HG03571 (cell line): ENCODE data around the gene TBC1D14.
A peak's percentile ranks its signal among the peaks of the same experiment; 100 is the strongest.

Experiments
- ATAC-seq: cut with Tn5 transposase; IDR thresholded peaks from one replicate; pipeline ENCODE4 v1.9.1; 2021; ENCODE audit not compliant: unreplicated experiment

The TBC1D14 gene

DNA sequence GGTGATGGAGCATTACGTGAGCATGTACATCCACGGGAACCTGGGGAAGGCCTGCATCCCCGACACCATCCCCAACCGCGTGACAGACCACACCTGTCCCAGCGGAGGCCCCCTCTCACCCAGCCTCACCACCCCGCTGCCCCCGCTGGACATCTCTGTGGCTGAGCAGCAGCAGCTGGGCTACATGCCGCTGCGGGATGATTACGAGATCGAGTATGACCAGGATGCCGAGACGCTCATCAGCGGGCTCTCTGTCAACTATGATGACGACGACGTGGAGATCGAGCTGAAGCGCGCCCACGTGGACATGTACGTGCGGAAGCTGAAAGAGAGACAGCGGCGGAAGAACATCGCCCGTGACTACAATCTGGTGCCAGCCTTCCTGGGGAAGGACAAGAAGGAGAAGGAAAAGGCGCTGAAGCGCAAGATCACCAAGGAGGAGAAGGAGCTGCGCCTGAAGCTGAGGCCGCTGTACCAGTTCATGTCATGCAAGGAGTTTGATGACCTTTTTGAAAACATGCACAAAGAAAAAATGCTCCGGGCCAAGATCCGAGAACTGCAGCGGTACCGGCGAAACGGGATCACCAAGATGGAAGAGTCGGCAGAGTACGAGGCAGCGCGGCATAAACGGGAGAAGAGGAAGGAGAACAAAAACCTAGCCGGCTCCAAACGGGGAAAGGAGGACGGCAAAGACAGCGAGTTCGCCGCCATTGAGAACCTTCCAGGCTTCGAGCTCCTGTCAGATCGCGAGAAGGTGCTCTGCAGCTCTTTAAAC is 144.7 kb downstream of the TBC1D14 start:
- no peak for ATAC-seq

DNA sequence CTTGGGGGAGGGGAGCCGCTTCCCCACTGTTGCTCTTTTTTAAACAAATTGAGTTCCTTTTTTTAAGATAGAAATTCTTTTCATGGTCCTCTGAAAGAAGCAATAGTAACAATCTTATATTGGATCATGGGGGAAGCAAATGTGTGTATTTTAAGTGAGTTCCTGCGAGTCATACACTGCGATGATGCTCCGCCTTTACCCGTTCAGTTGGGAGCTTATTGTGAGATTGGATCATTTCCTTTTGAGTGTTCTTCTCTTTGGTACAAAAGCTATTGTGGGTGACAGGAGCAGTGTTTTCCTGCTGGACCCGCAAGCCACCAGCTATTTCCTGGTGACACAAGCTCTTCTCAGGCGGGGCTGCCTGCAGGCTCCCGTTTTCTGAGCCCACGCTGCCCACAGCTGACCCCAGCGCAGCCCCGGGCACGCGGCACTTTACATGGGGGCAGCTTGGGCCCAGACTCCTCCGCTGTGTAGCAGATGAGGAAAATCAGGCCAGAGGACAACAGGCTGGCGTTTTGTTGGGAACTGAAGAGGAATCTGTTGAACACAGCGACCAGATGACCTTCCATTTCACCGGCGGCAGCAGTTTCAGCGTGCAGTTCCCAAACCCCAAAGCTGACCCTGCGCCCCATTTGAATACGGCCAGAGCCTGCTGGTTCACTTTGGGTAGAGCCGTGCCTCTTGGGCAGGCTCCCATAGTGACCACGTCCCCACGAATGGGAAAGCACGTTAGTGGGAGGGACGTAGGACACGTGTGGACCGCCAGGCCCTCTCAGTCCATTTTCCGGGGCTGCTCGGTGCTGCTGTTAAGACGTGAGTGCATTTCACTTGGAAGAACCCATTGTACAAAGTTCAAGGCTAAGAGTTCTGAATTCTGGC is 145.7 kb downstream of the TBC1D14 start:
- no peak for ATAC-seq

DNA sequence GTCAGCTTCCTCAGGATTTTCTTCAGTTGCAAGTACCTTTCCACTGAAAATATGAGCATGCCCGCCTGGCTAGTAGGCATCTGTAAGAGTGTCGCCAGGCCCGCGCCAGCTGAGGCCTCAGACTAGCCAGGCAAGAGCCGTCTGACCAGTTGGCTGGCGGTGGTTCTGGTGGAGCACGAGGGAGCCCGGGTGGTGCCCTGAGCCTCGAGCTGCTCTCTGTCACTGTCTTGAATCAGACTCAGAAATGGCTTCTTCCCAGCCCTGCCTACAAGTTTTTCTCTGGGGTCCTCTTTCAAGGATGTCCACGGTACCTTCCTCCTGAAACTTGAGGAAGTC is 146.3 kb downstream of the TBC1D14 start:
- ATAC-seq, result no peak

DNA sequence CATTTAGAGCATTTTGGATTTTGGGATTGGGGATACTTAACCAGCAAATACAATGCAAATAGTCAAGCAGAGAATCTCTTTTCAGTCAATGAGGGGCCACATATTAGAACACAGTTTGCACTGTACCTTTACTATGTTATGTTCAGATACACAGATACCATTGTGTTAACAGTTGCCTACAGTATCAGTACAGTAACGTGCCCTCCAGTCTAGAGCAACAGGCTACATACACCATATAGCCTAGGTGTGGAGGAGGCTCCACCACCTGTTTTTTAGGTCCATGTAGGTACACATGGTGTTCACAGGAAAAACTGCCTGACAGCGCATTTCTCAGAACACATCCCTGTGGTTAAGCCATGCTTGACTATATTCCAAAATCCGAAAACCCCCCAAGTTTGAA is 149.2 kb downstream of the TBC1D14 start:
- ATAC-seq, result no peak

DNA sequence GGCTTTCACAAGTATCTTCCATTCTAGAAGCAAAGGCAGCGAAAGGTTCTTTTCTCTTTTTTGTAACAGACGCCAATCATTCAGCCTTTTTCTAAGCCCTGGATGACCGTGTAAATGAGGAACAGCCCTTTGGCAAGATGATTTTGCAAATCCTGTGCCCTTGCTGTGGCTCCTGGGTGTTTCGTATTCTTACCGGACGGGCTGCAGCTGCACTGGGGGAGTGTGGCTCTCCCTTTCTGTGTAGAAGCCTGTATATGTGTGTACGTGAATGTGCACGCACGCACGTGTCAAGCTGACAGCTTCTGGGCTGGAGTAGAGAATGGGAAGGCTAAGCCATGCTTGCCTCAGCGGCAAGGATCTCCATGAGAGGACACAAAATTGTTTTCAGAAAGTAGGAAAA is 150.0 kb downstream of the TBC1D14 start:
- no peak for ATAC-seq

DNA sequence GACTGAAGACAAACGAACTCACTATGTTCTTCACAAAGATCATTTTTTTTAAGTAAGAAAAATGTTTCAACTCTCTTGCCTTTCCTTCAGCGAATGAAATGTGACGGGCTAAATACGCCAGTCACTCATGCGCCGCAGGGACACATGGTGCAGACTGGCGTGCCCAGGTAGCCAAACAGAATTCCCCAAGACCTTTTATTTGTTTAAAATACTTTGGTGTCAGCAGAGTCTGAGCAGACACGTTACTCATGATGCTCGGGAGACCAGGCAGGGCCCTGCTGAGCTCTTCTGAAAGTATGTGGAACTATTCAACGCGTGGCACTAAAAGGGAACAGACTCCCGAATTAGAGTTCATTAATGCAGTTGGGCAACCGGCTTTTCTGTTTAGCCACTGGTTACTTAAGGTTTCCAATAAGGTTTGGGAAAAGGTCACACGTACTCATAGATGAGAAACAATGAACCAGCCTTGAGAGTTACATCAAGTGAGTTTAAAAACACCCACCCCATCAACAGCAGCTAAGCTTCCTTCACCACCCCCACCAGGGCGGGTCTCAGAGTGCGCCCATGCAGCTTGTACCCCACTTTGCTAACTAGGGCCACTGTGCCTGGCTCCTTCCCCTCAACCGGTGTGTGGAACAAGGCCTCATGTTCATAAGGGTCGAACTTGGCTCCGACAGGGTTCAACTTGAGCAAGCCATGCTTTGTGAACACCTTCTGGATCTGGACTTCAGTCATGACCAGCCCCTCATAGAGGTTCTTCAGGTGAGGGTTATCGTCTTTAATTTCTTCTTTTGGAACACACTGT is 150.9 kb downstream of the TBC1D14 start:
- ATAC-seq, result no peak

DNA sequence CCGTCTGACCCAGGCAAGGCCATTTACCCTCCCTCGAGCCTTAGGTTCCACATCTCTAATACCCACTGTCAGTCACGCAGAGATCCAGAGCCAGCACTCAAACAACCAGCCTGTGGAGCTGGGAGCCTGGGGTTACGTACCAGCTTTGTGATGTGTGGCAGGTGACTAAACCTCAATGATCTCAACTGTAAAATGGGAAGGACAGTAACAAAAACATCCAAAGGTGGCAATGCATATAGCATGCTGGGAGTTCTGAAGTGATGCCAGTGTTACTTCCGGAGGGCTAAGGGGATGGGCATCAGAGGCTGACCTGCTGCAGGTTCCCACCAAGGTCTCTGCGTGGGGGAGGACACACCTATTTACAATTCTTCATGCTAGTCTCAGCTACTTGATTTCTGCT is 152.2 kb downstream of the TBC1D14 start:
- no peak for ATAC-seq

DNA sequence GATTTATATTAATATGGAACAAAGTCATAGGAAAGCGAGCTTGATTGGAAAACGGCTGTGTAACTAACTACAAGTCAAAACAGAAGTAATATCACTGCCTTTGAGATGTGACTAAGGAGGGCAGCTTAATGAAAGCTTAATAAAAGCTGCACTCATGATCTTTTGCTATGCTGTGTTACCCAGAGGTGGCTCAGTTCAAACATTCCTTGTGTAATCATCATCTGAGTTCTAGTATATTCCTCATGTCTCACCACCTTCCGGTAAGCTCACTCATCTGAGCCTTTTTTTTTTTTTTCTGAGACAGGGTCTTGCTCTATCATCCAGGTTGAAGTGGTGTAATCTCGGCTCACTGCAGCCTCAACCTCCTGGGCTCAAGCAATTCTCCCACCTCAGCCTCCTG is 153.2 kb downstream of the TBC1D14 start:
- ATAC-seq, result no peak

DNA sequence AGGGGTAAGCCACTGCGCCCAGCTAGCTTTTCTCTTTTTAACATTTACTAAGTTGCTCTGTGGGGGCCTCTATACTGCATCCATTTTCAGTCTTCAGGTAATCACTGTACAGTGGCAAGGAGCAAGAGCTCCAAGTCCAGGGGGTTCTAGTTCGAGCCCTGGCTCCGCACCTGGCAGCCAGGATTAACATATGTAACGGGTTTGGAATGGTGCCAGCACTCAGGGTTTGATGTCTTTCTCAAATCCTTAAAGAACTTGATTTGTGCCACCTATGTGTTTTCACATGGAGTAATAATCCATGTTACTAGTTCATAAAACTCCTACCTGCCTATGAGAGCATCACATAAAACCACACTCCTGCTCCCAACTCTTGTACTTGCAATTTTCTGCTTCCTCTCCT is 153.7 kb downstream of the TBC1D14 start:
- ATAC-seq, result no peak

DNA sequence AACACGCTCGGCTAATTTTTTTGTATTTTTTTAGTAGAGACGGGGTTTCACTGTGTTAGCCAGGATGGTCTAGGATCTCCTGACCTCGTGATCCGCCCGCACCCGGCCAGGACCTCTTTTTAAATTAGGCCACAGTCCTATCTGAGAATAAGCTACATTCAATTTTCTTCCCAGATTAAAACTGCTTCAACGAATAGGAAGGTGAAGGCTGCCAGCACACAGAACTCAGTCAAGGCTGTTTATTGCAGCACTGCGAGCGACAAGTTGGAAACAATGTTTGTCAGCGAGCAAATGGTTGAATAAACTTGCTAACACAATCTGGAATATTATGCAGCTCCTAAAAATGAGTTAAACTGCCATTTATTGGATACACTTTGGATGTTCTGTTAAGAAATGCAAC is 156.4 kb downstream of the TBC1D14 start:
- no peak for ATAC-seq

DNA sequence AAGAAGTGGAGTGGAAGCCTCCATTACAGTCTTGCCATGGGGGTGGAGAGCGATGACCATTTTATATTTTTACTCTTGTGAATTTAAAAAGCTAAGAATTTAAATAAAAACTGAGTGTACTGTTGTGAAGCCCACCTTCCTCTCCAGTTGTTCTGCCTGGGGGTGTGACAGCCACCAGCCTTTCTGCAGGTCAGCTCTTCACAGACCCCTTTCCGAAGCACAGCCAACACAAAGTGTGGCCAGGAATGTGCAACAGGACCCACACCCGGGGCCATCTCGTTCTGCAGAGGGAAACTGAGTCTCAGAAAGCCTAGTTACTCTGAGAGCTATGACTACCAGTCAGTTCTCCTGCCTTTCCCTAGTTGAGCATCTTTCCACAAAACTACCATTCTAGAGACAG is 156.9 kb downstream of the TBC1D14 start:
- no peak for ATAC-seq

DNA sequence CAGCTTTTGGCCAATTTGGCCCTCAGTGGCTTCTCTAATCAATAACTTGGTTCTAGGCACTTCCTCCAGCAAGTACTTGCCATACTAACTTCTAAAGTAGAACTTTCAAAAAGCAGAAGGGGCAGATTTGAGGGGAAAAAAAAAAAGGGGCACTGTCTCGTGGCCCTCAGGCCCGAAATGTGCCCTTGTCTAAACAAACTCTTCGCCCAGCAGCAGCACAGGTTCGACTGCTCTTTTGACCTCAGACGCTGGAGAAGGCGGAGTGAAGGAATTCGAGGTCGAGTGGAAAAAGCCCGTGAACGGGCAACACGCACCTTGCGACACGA is 157.5 kb downstream of the TBC1D14 start:
- no peak for ATAC-seq

DNA sequence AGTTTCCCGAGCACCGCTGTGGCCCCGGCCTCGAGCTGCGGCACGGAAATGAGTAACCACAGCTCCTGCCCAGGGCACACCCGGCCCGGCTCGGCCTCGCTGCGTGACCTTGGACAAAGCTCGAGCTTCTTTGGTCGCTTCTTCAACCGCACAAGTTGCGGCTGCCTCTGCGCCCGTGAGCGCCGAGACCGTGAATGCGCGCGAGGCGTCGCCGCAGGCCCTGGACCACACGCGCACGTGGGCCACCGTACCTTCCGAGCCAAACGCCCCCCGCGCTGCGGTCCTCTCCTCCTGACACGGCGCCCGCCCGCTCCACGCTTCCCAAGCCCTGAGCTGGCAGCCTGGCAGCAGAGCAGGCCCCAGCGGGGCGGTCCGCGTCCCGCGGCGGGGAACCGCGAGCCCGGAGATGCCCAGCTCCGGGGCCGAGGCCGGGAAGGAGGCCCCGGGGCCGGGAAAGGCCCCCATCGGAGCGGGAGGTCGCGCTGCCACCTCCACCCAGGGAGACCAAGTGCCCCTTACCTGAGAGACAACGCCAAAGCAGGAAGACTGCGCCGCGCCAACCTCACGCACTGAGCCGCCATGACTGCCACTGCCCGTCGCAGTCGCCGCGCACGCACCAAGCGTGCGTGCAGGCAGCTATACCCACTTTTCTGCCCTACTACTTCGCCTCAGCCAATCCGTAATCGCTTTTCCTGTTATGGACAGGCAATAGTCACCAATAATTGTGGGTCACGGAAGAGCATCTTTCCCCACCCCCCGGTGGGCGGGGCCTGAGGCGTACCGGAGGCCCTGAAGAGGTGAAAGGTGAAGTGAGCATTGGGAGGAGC is 158.0 kb downstream of the TBC1D14 start, which contains the start of gene GRPEL1:
Gene GRPEL1 (minus strand): TSS at position 613 of the 827 bp plus-strand sequence. CDS start 32 bp downstream, at position 581.
- ATAC-seq, result peak; percentile 82

DNA sequence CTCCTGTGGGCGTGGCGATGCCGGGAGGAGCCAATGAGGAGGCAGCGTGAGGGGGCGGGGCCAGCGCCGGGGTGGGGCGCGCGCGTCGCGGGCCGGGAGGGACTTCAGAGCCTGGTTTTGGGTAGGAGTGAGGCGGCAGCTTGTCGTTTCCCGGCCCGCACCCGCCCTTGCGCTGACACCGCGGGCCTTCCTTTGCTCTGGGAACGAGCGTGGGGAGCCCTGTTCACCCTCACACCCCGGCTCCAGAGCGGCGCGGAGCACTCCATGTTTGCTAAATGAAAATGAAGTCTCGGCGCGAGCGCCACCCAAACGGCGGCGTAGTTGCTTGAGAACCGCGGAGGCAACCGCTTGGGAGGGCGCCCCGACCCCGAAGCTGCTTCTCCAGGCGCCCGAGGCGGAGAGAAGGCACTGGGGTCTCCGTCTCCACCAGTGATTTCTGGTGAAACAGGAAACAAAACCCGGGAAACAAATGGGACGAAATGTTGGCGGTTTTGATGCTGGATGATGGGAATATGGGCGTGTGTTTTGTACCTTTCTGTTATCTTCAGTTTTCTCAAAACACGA is 158.7 kb downstream of the TBC1D14 start:
- peak; percentile 13 for ATAC-seq

DNA sequence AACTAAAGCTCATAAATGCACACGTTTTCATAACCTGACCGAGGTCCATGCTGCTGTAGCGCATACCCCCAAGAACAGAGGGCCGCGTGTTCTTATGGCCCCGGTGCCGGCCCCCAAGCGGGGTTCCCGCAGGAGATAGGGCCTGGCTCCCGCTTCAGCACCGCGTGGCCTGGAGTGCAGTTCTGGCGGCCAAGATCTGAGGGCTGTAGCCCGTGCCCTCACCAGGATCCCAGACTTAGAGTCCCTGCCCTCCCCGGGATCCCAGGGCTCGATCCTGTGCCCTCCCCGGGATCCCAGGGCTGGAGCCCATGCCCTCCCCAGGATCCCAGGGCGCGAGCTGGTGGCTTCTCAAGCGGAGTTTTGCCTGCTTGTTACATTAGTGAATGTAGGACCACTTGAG is 159.3 kb downstream of the TBC1D14 start:
- no peak for ATAC-seq

DNA sequence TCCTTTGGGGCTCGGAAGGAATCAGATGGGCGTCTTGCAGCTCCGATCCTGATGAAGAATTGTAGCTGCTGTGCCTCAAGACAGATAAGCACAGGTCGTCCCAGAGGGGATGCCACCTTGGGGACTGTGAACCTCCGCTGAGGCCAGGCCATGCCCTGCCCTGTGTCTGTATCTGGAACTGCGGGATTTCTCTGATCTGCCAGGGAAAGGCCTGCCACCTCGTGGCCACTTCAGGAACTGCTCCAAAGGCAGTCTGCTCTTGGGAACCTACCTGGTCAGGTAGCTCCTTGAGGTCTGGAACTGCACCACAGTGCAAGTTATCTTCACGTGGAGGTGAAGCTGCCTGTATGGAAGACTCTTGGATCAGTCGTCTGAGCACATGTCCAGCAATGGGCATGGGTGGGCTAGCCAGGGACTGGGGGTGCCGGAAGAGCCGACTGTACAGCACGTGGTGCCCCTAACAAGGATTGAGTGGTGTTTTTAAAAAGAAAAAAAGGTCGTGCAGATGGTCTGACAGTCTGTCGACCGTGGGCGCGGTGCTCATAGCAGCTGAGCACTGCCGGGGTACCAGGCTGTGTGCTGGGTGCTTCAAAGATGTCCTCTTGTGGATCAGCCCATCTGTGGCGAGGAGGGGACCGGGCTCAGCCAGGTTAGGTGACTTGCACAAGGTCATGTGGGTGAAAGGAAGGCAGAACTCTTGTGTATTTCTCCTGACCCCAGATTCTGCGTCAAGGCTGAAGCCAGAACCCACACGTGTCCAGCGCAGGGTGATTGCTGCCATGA is 161.3 kb downstream of the TBC1D14 start:
- ATAC-seq, result no peak

DNA sequence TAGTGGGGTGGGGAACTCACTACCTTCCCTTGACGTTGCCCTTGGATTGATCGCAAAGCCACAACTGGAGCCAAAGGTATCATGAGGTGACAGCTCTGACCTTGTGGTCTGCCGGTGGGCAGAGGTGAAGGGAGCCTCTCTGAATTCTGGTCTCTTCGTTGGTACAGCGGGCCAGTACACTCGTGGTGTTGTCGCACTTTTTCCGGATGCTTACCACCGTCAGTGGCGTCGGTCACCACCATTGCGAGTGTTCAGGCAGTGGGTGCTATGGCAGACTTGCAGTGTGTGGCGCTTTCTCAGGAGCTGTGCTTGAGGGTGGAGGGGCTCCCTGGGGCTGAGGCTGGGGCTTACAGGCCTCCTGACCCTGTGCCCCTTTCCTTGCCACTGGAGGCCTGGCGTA is 163.4 kb downstream of the TBC1D14 start:
- no peak for ATAC-seq

DNA sequence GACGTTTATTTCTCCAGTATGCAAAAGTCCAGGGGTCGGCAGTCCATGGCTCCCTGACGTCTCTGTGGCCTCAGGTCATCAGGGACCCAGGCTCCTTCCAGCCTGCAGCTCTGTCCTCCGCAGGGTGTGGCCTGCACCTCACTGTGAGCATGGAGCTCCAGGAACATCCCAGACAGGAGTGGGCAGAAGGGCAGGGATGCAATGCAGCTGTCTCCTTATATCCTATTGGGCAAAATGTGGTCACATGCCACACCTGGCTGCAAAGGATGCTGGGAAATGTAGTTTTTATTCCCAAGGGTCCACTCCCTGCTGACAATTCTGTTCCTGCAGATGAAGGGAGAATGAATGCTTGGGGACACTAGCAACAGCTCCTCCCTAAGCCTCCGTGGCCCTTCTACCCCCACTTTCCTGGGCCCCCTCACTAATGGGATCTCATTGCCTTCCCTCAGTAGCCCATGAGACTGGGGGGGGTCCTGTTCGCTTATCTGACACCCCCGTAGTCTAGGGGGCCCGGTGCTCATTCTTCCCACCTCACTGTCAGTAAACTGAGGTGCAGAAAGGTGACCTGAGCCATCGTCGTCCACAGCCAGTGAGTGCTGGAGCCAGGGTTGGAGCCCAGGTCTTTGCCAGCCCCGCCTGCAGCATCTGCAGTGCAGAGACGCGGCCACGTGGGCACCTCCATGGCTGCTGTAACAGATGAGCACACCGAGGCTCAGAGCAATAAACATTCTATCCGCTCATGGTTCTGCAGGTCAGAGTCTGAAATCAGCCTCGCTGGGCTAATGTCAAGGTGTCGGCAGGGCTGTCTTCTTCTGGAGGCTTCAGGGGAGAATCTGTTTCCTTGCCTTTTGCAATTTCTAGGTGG is 164.1 kb downstream of the TBC1D14 start:
- no peak for ATAC-seq

DNA sequence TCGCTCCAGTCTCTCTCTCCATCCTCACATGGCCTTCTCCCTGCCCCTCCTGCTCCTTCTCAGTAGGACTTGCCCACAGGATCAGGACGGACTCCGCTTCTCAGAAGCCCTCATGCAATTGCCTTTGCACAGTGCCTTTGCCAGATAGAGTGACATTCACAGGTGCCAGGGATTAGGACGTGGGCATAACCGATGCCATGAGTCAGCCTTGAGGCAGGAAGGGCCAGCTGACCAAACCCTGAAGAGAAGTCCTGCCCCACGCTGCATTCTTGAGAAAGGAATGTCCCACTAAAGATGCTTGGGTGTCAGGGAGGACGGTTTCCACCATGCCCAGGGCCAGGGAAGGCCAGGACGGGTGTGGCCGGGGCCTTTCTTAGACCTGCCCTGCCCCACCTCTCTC is 164.8 kb downstream of the TBC1D14 start:
- ATAC-seq, result no peak
